ENCODE measurements around the gene DNAJC30. TPM values are rescaled to one million over a fixed set of nuclear protein-coding genes. Genes with fewer than 3 reads are reported as not detected.

DNAJC30 gene
- polyA plus RNA-seq, 1 donor from 2014 or later: 1.3 TPM

DNA sequence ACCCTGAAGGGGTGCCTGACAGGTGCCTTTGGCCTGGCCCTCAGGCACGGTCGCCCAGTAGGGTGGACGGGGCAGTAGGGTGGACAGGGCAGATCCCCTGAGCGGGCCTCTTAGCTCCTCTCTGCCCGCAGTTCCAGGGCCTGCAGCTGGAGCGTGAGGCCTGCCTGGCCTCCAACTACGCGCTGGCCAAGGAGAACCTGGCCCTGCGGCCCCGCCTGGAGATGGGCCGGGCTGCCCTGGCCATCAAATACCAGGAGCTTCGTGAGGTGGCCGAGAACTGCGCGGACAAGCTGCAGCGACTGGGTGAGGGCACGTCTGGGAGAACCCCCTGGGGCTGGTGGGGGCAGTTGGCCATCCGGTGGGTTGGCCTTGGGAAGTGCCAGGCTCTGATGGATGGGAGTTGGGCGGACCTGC, 14.0 kb downstream of the DNAJC30 start:
- Histone ChIP-seq H3K27ac (ENCODE audit: low read length) (no peak overlapping the region), H2AFZ (ENCODE audit: low read depth, low read length) (no peak overlapping the region), H3K79me2 (replicated peaks; ENCODE audit: insufficient read depth, low read length) (peaks cover 18% of the 10 kb centered on the region), H3K9ac (ENCODE audit: low read length) (peak overlapping the region; percentile 85), H3K36me3 (ENCODE audit: insufficient read depth, low read length) (no peaks in the 10 kb centered on the region), H3K27me3 (ENCODE audit: insufficient read depth, low read depth, low read length) (no peaks in the 10 kb centered on the region), H3K9me3 (ENCODE audit: low read length) (no peaks in the 10 kb centered on the region), H3K9me2 (ENCODE audit: insufficient read depth, low read length) (no peaks in the 10 kb centered on the region), H3K4me2 (ENCODE audit: low read length) (peak overlapping the region; percentile 35), H3F3A (ENCODE audit: insufficient read depth, low read length, poor library complexity, severe bottlenecking) (no peaks in the 10 kb centered on the region), H3K4me3 (ENCODE audit: low read length) (peak overlapping the region; percentile 71), H4K20me1 (ENCODE audit: insufficient read depth) (no peaks in the 10 kb centered on the region)
- TF ChIP-seq SMC3 (conservative IDR thresholded peaks at IDR 0.05; ENCODE audit: poor library complexity) (no peak), MXI1 (conservative IDR thresholded peaks at IDR 0.05; ENCODE audit: poor library complexity, severe bottlenecking) (no peak), EZH2 (IDR thresholded peaks at IDR 0.05; ENCODE audit: borderline replicate concordance, insufficient read depth, low read length, poor library complexity, severe bottlenecking) (no peak), RAD21 (conservative IDR thresholded peaks at IDR 0.05) (no peak), POLR2AphosphoS5 (IDR thresholded peaks at IDR 0.05) (no peak), TAF1 (IDR thresholded peaks at IDR 0.05; ENCODE audit: low read depth) (no peak), EP300 (conservative IDR thresholded peaks at IDR 0.05; ENCODE audit: poor library complexity, severe bottlenecking) (no peak)
- TF ChIP-seq, protein P1, sequence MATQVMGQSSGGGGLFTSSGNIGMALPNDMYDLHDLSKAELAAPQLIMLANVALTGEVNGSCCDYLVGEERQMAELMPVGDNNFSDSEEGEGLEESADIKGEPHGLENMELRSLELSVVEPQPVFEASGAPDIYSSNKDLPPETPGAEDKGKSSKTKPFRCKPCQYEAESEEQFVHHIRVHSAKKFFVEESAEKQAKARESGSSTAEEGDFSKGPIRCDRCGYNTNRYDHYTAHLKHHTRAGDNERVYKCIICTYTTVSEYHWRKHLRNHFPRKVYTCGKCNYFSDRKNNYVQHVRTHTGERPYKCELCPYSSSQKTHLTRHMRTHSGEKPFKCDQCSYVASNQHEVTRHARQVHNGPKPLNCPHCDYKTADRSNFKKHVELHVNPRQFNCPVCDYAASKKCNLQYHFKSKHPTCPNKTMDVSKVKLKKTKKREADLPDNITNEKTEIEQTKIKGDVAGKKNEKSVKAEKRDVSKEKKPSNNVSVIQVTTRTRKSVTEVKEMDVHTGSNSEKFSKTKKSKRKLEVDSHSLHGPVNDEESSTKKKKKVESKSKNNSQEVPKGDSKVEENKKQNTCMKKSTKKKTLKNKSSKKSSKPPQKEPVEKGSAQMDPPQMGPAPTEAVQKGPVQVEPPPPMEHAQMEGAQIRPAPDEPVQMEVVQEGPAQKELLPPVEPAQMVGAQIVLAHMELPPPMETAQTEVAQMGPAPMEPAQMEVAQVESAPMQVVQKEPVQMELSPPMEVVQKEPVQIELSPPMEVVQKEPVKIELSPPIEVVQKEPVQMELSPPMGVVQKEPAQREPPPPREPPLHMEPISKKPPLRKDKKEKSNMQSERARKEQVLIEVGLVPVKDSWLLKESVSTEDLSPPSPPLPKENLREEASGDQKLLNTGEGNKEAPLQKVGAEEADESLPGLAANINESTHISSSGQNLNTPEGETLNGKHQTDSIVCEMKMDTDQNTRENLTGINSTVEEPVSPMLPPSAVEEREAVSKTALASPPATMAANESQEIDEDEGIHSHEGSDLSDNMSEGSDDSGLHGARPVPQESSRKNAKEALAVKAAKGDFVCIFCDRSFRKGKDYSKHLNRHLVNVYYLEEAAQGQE (IDR thresholded peaks at IDR 0.05; ENCODE audit: borderline replicate concordance): no peak
- TF ChIP-seq, protein P2, sequence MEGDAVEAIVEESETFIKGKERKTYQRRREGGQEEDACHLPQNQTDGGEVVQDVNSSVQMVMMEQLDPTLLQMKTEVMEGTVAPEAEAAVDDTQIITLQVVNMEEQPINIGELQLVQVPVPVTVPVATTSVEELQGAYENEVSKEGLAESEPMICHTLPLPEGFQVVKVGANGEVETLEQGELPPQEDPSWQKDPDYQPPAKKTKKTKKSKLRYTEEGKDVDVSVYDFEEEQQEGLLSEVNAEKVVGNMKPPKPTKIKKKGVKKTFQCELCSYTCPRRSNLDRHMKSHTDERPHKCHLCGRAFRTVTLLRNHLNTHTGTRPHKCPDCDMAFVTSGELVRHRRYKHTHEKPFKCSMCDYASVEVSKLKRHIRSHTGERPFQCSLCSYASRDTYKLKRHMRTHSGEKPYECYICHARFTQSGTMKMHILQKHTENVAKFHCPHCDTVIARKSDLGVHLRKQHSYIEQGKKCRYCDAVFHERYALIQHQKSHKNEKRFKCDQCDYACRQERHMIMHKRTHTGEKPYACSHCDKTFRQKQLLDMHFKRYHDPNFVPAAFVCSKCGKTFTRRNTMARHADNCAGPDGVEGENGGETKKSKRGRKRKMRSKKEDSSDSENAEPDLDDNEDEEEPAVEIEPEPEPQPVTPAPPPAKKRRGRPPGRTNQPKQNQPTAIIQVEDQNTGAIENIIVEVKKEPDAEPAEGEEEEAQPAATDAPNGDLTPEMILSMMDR (IDR thresholded peaks at IDR 0.05; ENCODE audit: poor library complexity, severe bottlenecking): no peak

DNA sequence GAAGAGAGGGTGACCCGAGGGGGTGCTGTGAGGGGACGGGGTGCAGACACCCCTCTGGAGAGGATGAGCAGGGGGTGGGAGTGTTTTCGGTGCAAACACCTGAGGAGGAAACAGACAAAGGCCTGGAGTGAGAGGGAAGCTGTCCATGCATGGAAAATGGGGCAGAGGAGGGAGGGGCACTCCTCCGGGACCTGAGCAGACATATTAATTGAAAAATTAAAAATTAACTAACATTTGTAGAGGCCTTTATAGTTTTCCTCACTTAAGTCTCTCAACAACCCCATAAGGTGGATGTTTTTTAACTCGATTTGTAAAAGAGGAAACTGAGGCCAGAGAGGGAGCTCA, 14.4 kb downstream of the DNAJC30 start:
- H3K9me3 ChIP-seq (ENCODE audit: low read length): no peaks in the 10 kb centered on the region
- H3K9me2 ChIP-seq (ENCODE audit: insufficient read depth, low read length): no peaks in the 10 kb centered on the region
- no peak for TF ChIP-seq EP300 (conservative IDR thresholded peaks at IDR 0.05; ENCODE audit: poor library complexity, severe bottlenecking)
- no peak for TF ChIP-seq POLR2AphosphoS5 (IDR thresholded peaks at IDR 0.05)
- no peak for TF ChIP-seq RAD21 (conservative IDR thresholded peaks at IDR 0.05)
- TF ChIP-seq, protein P2 (IDR thresholded peaks at IDR 0.05; ENCODE audit: poor library complexity, severe bottlenecking): no peak
- TF ChIP-seq MXI1 (conservative IDR thresholded peaks at IDR 0.05; ENCODE audit: poor library complexity, severe bottlenecking): no peak
- TF ChIP-seq, protein P1 (IDR thresholded peaks at IDR 0.05; ENCODE audit: borderline replicate concordance): no peak
- TF ChIP-seq TAF1 (IDR thresholded peaks at IDR 0.05; ENCODE audit: low read depth): no peak
- no peak for TF ChIP-seq EZH2 (IDR thresholded peaks at IDR 0.05; ENCODE audit: borderline replicate concordance, insufficient read depth, low read length, poor library complexity, severe bottlenecking)
- TF ChIP-seq SMC3 (conservative IDR thresholded peaks at IDR 0.05; ENCODE audit: poor library complexity): no peak
- H3K4me3 ChIP-seq (ENCODE audit: low read length): peak overlapping the region; percentile 71
- H2AFZ ChIP-seq (ENCODE audit: low read depth, low read length): peak overlapping the region; percentile 61
- no peaks in the 10 kb centered on the region for H3F3A ChIP-seq (ENCODE audit: insufficient read depth, low read length, poor library complexity, severe bottlenecking)
- peaks cover 18% of the 10 kb centered on the region for H3K79me2 ChIP-seq (replicated peaks; ENCODE audit: insufficient read depth, low read length)
- H3K9ac ChIP-seq (ENCODE audit: low read length): peak overlapping the region; percentile 85
- H3K4me2 ChIP-seq (ENCODE audit: low read length): peak overlapping the region; percentile 35
- H3K36me3 ChIP-seq (ENCODE audit: insufficient read depth, low read length): no peaks in the 10 kb centered on the region
- no peaks in the 10 kb centered on the region for H3K27me3 ChIP-seq (ENCODE audit: insufficient read depth, low read depth, low read length)
- peak overlapping the region; percentile 72 for H3K27ac ChIP-seq (ENCODE audit: low read length)
- no peaks in the 10 kb centered on the region for H4K20me1 ChIP-seq (ENCODE audit: insufficient read depth)
